ENCODE results near the gene SLC17A9. TPM values are rescaled to one million over a fixed set of nuclear protein-coding genes. Genes with fewer than 3 reads are reported as not detected.

Gene SLC17A9
- total and polyA plus RNA-seq, 10 of the 15 experiments (the other 5 are each of a cell fraction or from before 2014, with no cell fraction given), result 0.72 to 74.1 (median 29.4) TPM

DNA sequence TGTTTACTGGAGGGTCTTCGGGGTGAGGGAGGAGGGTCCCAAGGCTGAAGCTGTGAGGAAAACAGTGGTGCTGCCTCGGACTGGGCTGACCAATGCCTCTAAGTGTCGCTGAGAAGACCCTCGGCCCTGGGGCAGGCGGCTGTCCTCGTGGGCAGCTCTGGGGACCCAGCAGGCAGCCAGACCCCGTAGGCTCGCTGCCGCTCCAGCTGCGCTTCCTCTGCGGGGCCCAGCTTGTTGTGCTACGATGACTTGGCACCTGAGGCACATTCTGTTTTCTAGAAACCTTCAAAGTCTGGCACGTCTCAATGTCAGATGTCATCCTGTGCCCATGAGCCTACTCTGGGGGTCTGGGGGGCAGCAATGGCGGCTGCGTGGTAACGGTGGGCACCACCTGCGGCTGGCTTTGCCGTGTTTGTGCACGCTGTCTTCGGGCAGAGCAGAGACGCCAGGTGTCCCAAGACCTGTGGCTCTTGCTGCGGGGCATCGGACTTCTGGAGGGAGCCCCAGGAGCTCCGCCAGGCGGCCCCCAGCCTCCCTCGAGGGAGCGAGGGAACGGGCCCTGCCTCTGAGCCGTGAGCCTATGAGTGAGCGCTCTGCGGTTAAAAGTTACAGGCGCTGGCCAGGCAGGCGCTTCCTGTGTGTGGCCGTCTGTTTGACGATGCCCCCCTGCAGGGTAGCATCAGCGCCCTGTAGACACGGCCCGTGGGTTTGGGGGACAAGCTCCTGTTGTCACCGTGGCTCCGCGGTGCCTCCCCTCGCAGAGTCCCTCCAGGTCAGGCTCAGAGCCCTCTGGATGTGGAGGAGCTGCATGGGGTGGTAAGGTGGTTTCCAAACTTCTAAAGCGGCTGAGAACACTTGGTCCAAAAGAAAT lies 6.8 kb downstream of the SLC17A9 start:
- intact Hi-C loops (cut with micrococcal nuclease; ENCODE audit: unreplicated experiment), result no loop called here
- Histone ChIP-seq H3K27ac (ENCODE audit: control insufficient read depth, insufficient read depth) (no peak overlapping the region), H2AFZ (ENCODE audit: control insufficient read depth, low read depth, low read length) (no peak overlapping the region), H4K20me1 (ENCODE audit: control insufficient read depth, insufficient read depth) (no peaks in the 10 kb centered on the region), H3K4me2 (ENCODE audit: control insufficient read depth, insufficient read depth) (no peak overlapping the region), H3K4me1 (ENCODE audit: control insufficient read depth, insufficient read depth, low read length) (peaks cover 5% of the 10 kb centered on the region), H3K9me3 (replicated peaks; ENCODE audit: control insufficient read depth, insufficient read depth, low read length) (no peaks in the 10 kb centered on the region), H3K4me3 (no peak overlapping the region), H3K9ac (ENCODE audit: control insufficient read depth, insufficient read depth, low read length) (no peak overlapping the region), H3K79me2 (ENCODE audit: control insufficient read depth, insufficient read depth, low read length) (peaks cover 17% of the 10 kb centered on the region), H3K36me3 (ENCODE audit: control insufficient read depth in 2 of 2, insufficient read depth in 2 of 2, low read length in 1 of 2) (peaks cover 13 to 34% of the 10 kb centered on the region in 2 experiments; a peak in 3 of 4 replicates), H3K27me3 (replicated peaks in 1 of 2; ENCODE audit: control insufficient read depth in 2 of 2, insufficient read depth in 2 of 2, low read length in 1 of 2) (no peaks in the 10 kb centered on the region)
- ChIA-PET SMC1A (ENCODE audit: uncharacterized antibody, unreplicated experiment) (no interaction called here), RAD21 (ENCODE audit: unreplicated experiment) (no interaction called here), POLR2A (interaction anchor here (1.2 kb wide), 1 partner anchor 16 kb away, joined by 3 read pairs; no protein-coding TSS in a partner anchor), CTCF (interaction anchor here (1.5 kb wide), 1 partner anchor 58 kb away, joined by 4 read pairs; no protein-coding TSS in a partner anchor)
- 91% methylated on average over 43 of the region's 43 CpGs for WGBS (ENCODE audit: insufficient coverage, insufficient replicate concordance, low lambda C conversion rate, missing lambda C conversion rate)
- DNase-seq (ENCODE audit: low read depth, low spot score) (no peak), FAIRE-seq (no peak), ATAC-seq (no peak)
- in situ Hi-C loops (cut with MboI), result no loop called here
- no TSS peak for BruUV-seq (replicated peaks)
- TF ChIP-seq MTA3 (IDR thresholded peaks at IDR 0.05; ENCODE audit: borderline replicate concordance, low read length), result no peak
- TF ChIP-seq, protein P1, sequence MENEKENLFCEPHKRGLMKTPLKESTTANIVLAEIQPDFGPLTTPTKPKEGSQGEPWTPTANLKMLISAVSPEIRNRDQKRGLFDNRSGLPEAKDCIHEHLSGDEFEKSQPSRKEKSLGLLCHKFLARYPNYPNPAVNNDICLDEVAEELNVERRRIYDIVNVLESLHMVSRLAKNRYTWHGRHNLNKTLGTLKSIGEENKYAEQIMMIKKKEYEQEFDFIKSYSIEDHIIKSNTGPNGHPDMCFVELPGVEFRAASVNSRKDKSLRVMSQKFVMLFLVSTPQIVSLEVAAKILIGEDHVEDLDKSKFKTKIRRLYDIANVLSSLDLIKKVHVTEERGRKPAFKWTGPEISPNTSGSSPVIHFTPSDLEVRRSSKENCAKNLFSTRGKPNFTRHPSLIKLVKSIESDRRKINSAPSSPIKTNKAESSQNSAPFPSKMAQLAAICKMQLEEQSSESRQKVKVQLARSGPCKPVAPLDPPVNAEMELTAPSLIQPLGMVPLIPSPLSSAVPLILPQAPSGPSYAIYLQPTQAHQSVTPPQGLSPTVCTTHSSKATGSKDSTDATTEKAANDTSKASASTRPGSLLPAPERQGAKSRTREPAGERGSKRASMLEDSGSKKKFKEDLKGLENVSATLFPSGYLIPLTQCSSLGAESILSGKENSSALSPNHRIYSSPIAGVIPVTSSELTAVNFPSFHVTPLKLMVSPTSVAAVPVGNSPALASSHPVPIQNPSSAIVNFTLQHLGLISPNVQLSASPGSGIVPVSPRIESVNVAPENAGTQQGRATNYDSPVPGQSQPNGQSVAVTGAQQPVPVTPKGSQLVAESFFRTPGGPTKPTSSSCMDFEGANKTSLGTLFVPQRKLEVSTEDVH (IDR thresholded peaks at IDR 0.05; ENCODE audit: low read depth, partially characterized antibody), result no peak
- TF ChIP-seq, protein P2, sequence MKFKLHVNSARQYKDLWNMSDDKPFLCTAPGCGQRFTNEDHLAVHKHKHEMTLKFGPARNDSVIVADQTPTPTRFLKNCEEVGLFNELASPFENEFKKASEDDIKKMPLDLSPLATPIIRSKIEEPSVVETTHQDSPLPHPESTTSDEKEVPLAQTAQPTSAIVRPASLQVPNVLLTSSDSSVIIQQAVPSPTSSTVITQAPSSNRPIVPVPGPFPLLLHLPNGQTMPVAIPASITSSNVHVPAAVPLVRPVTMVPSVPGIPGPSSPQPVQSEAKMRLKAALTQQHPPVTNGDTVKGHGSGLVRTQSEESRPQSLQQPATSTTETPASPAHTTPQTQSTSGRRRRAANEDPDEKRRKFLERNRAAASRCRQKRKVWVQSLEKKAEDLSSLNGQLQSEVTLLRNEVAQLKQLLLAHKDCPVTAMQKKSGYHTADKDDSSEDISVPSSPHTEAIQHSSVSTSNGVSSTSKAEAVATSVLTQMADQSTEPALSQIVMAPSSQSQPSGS (IDR thresholded peaks at IDR 0.05; ENCODE audit: low read length), result no peak
- TF ChIP-seq HDGF (IDR thresholded peaks at IDR 0.05), result no peak
- no peak for TF ChIP-seq ZNF274 (IDR thresholded peaks at IDR 0.05; ENCODE audit: insufficient read depth, insufficient read length)
- TF ChIP-seq SMAD1 (IDR thresholded peaks at IDR 0.05; ENCODE audit: low read depth, partially characterized antibody), result no peak
- TF ChIP-seq, protein P3, sequence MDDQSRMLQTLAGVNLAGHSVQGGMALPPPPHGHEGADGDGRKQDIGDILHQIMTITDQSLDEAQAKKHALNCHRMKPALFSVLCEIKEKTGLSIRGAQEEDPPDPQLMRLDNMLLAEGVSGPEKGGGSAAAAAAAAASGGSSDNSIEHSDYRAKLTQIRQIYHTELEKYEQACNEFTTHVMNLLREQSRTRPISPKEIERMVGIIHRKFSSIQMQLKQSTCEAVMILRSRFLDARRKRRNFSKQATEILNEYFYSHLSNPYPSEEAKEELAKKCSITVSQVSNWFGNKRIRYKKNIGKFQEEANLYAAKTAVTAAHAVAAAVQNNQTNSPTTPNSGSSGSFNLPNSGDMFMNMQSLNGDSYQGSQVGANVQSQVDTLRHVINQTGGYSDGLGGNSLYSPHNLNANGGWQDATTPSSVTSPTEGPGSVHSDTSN (IDR thresholded peaks at IDR 0.05; ENCODE audit: insufficient replicate concordance, low read depth, low read length), result no peak
- TF ChIP-seq ATF7 (IDR thresholded peaks at IDR 0.05; ENCODE audit: low read depth), result no peak
- no peak for TF ChIP-seq RCOR1 (conservative IDR thresholded peaks at IDR 0.05; ENCODE audit: low read depth, low read length)
- no peak for TF ChIP-seq TCF3 (IDR thresholded peaks at IDR 0.05; ENCODE audit: borderline replicate concordance, insufficient read depth, low read depth, low read length)
- no peak for TF ChIP-seq RUNX3 (IDR thresholded peaks at IDR 0.05; ENCODE audit: low read length)
- no peak for TF ChIP-seq STAT3 (IDR thresholded peaks at IDR 0.05; ENCODE audit: low read depth, low read length)
- no peak for TF ChIP-seq SMARCA5 (IDR thresholded peaks at IDR 0.05)
- TF ChIP-seq CBX5 (IDR thresholded peaks at IDR 0.05; ENCODE audit: low read depth), result no peak
- TF ChIP-seq BMI1 (IDR thresholded peaks at IDR 0.05; ENCODE audit: borderline replicate concordance), result no peak
- TF ChIP-seq POU2F2 (IDR thresholded peaks at IDR 0.05; ENCODE audit: borderline replicate concordance, low read depth, low read length), result no peak
- TF ChIP-seq, protein P4, sequence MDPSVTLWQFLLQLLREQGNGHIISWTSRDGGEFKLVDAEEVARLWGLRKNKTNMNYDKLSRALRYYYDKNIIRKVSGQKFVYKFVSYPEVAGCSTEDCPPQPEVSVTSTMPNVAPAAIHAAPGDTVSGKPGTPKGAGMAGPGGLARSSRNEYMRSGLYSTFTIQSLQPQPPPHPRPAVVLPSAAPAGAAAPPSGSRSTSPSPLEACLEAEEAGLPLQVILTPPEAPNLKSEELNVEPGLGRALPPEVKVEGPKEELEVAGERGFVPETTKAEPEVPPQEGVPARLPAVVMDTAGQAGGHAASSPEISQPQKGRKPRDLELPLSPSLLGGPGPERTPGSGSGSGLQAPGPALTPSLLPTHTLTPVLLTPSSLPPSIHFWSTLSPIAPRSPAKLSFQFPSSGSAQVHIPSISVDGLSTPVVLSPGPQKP (IDR thresholded peaks at IDR 0.05; ENCODE audit: low read depth, low read length), result no peak
- TF ChIP-seq ZBED1 (IDR thresholded peaks at IDR 0.05; ENCODE audit: borderline replicate concordance), result no peak
